GM19023 (cell line): ENCODE data around the gene LRRC3.

Experiments
- ATAC-seq: cut with Tn5 transposase; IDR thresholded peaks from one replicate; pipeline ENCODE4 v1.9.1; 2021; ENCODE audit warnings: mild to moderate bottlenecking, moderate library complexity; ENCODE audit not compliant: unreplicated experiment

LRRC3 gene

DNA sequence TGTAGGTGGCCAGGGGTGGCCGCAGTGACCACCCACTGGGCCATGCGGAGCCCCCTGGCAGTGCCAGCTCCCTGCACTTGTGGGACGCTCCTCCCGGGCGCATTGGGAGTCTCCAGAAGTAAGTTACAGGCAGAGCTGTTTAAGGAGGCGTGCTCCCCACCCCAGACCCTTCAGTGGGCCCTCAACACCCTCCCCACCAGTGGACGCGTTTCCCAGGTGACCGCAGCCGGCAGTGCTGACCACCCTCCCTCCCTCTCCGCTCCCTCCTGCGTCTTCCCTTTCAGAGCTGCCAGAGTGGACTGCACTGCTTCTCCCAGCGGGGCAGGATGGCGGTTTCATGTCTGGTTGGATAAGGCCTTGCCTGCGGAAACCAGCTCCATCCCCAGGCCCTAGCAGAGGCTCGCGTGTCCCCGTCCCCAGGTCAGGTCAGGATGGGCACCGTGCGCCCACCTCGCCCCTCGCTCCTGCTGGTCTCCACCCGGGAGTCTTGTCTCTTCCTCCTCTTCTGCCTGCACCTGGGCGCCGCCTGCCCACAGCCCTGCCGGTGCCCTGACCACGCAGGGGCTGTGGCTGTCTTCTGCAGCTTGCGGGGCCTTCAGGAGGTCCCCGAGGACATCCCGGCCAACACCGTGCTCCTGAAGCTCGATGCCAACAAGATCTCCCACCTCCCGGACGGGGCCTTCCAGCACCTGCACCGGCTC is 1.1 kb downstream of the LRRC3 start:
- no peak for ATAC-seq

DNA sequence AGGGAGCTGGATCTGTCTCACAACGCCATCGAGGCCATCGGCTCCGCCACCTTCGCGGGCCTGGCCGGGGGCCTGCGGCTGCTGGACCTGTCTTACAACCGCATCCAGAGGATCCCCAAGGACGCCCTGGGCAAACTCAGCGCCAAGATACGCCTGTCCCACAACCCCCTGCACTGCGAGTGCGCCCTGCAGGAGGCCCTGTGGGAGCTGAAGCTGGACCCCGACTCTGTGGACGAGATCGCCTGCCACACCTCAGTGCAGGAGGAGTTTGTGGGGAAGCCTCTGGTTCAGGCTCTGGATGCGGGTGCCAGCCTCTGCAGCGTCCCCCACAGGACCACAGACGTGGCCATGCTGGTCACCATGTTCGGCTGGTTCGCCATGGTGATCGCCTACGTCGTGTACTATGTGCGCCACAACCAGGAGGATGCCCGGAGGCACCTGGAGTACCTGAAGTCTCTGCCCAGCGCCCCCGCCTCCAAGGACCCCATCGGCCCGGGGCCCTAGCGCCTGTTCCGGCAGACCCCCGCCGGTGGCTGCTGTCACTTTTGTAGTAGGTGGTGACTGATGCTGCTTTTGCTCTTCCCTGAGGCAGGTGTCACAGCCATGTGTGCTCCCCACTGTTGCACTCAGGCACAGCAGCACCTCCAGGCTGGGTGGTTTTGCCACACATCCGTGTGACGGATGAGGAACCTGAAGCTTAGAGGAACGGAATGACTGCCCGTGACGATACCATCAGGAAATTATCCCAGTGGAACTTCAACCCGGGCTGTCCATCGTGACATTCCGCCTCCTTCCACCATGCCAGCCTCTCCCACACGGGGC is 1.8 kb downstream of the LRRC3 start:
- ATAC-seq, result no peak

DNA sequence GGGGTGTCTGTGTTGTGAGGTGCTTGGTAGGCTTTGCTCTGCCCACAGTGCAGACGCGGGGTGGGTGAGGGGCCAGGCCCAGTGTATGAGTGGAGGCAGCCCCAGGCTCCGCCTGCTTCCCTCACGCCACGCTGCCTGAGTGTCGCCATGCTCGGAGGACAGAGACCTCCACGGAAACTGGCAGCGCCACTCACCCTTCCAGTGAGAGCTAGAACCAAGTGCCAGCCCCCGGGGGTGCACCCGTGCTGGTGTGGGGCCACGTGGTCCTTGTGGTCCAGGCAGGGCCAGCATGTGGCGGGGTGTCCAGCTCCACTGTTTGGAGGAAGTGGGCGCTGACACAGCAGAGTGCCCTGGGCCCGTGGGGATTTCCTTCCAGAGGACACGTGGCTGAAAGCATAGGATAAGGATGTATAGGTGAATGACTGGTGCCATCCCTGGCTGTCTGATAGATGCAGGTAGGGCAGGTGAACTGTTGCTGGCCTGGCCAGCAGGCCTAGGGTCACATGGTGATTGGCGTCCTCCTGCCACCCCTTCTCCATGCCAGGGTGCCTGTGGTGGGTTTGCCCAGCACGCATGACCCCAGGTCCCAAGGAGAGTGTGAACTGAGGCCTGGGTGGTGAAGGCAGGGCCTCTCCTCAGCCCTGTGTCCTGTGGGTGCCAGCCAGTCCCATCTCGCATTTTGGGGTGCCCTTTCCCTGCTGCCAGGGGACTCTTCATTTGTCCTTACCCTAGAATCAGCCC is 3.8 kb downstream of the LRRC3 start:
- no peak for ATAC-seq

DNA sequence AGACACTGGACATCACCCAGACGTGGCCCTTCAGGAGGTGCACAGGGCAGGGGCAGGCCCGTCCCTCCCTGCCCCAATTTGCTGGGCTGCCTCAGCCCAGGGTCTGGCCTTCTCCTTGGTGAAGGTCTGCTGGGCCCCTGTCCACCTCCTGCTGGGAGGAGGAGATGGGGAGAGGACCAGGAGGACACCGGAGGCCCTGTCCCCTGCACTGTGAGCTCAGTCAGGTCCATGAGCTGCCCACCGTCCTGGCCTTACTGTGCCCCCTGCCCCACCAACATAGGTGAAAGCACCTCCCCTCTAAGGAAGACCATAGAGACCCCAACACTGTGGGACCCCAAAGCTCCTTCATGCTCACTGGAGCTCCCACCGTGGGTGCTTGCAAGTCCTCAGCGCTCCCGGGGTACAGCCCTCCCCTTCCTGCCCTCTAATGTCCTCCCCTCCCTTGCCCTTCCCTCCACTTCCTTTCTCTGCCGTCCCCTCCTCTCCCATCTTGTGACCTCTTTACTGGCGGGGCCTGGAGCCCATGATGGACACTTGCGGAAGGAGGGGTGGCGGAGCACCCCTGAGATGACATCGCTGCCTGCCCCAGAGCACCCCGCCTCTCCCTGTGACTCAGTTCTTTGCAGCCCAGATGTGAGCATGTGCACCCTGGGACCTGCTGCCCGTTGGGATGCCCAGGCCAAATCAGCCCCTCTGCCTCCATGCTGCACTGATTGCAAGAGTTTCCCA is 4.6 kb downstream of the LRRC3 start:
- no peak for ATAC-seq

DNA sequence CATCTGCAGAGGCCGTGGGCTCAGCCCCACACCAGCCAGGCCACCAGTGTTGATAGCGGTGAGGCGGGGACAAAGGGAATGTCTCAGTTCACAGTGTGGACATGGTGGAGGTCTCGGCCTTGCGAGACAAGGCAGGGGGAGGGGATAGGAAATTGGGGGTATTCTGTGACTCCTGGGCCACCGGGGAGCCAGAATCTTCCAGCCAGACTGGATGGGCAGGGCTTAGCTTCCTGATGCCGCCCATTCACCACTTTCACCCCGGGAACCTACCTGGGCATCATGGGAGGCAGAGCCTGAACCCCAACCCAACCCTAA is 5.1 kb downstream of the LRRC3 start:
- ATAC-seq, result no peak

- ATAC-seq, result no peak
Measured at GRCh38 chr21:44461005-44461404, 5.7 kb downstream of the LRRC3 start.

DNA sequence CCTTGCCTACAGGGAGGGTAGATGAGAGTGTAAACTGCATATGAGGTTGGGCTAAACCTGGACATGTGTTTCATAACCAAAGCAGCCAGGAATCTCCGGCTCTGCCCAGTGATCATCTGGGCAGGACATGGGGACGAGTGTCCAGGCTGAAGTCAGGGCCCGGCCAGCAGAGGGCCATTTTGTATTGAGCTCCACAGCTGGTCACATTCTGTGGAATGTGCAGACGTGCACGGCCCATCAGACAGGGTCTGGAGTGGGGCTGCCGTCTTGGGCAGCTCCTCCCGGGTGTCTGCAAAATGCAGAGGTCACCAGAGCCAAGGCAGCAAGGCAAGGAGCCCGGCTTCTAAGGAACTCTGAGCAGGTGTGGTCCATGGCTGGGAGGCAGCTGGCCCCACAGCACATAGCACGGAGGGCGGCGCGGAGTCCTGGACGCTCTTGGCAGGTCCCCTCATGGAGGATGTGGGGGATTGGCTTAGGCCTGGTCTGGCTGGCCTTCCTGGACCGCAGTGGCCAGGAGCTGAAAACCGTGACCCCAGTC is 6.2 kb downstream of the LRRC3 start:
- no peak for ATAC-seq

GRCh38 chr21:44462086-44462833 is 7.0 kb downstream of the LRRC3 start:
- no peak for ATAC-seq

DNA sequence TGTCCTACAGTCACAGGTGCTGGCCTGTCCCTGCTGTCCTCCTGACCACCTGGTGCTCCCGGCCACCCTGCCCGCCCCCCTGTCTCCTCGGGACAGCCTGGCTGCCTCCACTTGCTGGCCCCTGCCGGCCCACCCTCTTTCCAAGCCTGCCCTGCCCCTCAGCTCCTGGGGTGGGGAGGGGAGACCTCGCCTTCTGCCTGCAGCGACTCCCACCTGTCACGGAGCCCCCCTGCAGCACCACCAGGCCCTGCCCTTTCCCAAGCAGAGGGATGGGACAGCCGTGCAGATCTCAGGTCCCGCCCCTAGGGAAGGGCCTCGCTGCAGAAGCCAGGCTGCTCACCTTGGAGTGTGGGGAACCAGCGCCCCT is 7.5 kb downstream of the LRRC3 start:
- ATAC-seq, result no peak

DNA sequence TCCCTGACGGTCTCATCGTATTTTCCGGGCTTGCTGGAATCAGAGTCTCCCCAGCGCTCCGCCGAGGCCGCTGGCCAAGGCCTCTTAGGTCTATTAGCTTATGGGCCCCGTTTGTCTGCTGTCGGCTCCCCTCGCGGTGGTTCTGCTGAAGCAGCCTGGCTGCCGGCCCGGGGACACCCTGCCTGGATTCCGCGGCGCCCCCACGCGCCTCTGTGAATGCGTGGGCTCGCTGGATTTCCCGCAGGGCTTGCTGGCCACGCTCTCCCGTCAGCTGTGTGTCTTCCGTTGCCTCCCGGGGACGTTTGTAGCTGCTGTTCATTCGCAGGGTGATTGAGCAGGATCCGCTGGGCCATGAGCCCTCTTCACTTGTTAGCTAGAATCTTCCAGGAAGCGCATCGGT is 8.4 kb downstream of the LRRC3 start:
- no peak for ATAC-seq

GRCh38 chr21:44464351-44464750 is 9.0 kb downstream of the LRRC3 start:
- ATAC-seq, result no peak

GRCh38 chr21:44466351-44466954 is 11.1 kb downstream of the LRRC3 start:
- no peak for ATAC-seq

DNA sequence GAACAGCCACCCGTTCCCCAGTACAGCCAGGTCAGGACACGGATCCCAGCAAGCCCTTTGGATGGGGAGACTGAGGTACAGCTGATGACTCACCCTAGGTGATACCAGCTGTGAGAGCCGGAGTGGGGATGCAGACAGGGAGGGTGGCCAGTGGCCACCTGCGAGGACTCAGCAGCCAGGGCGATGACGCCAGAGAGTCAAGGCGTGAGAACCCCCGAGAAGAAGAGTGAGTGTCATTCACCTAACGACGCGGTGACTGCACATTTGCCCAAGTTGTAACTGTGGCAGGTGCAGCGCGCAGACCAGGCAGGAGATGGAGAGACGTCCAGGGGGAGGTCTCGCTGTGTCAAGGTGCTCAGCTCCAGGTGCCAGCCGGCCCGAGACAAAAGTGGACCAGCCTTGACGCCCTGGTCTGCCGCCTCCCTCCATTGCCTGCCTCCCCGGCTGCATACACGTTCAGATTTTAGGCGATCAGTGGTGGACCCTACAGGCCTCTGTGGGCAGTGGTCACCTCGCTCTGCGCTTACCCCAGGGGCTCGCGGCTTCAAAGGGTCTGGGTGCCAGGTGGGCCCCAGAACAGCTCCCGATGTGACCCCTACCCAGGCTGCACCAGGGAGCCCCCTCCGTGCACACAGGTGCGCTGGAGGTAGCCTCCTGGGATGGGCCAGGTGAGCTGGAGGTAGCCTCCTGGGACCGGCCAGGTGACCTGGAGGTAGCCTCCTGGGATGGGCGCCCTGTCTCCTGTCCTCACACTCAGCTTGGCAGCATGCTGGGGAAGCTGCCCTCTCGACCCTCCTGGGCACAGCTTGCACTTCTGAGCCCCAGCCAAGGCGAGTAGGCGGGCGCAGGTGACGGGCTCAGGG is 11.9 kb downstream of the LRRC3 start:
- no peak for ATAC-seq

GRCh38 chr21:44467859-44468195 is 12.5 kb downstream of the LRRC3 start:
- no peak for ATAC-seq

DNA sequence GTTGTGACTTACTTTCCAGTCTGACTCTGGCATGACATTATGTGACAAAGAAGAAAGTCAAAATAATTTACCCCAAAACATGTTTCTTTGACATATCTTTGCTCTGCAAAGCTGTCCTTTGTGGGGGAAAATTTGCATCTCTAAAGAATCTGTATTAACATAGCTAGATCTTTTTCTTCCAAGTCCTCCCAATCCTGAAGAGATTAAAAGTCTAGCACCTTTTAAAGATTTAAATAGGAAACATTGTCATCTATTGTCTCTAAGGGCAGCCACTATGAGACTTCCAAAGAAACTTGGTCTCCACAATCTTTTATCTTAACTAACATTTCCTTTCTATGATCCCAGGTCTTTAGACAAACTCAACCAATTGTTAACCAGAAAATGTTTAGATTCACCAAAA is 16.0 kb downstream of the LRRC3 start:
- ATAC-seq, result no peak

DNA sequence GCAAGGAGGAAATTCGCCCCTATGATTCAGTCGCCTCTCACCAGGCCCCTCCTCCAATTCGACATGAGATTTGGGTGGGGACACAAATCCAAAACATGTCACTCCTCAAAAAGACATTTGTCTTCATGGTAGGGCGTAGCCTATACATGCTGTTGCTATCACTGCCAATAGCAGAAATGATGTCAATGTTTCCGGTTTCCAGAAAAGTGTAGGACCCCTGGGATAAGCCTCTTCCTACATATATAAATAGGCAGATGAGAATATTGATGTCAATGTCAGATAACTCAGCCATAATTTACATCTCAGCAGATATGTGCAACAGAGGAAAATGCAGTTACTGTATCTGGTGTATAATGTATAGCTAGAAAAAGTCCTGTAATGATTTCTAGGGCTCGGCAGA is 16.7 kb downstream of the LRRC3 start:
- no peak for ATAC-seq

GRCh38 chr21:44473915-44474555 is 18.7 kb downstream of the LRRC3 start:
- ATAC-seq, result no peak

DNA sequence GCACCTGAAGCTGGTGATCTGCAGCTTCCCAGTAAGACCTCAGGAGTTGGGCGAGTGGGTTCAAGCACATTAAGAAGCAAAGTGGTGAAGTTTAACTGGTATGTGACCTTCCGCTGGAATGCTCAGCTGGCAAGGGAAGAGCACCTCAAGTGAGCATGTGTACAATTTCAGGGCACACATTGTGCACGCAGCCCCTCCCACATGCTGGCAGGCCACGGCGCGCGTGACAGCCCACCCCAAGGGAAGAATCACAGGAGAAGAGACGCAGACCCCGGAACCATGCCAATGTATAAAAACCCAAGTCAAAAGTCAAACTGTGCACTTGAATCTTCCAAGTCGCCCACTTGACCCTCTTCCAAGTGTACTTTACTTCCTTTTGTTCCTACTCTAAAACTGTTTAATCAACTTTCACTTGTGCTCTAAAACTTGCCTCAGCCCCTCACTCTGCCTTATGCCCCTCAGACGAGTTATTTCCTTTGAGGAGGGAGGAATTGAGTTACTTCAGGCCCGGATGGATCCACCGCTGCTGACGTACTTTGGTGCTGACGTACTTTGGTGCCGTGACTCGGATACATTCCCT is 20.0 kb downstream of the LRRC3 start:
- ATAC-seq, result no peak
